DMS79 treated with DMSO at 0.1 percent for 48 hours (cell line): ENCODE data around the gene SEC31A.
"Not testable (repeated sequence)": the region's sequence is repeated elsewhere in the genome, so short reads cannot be mapped to it uniquely, and the experiment has no call there.

Experiments used
- DNase-seq: peaks from one replicate; lab custom pipeline; 2025; lab: John Stamatoyannopoulos, UW

SEC31A gene

GRCh38 chr4:82833060-82833459 is 57.9 kb downstream of the SEC31A start:
- not testable (repeated sequence) for DNase-seq

- DNase-seq, result no peak
Observed at GRCh38 chr4:82825425-82825824, 65.5 kb downstream of the SEC31A start.

- no peak for DNase-seq
Observed at GRCh38 chr4:82823062-82823461, 67.9 kb downstream of the SEC31A start.

- no peak for DNase-seq
Observed at GRCh38 chr4:82820689-82821088, 70.3 kb downstream of the SEC31A start.

GRCh38 chr4:82818664-82819662 is 72.0 kb downstream of the SEC31A start:
- no peak for DNase-seq

- DNase-seq, result not testable (repeated sequence)
Observed at GRCh38 chr4:82816874-82817273, 74.1 kb downstream of the SEC31A start.

- no peak for DNase-seq
Observed at GRCh38 chr4:82814034-82814433, 76.9 kb downstream of the SEC31A start.

- peak; percentile 58 for DNase-seq
Observed at GRCh38 chr4:82811838-82812341, 79.1 kb downstream of the SEC31A start.

GRCh38 chr4:82811392-82811791 is 79.6 kb downstream of the SEC31A start:
- DNase-seq, result no peak

GRCh38 chr4:82810176-82810575 is 80.8 kb downstream of the SEC31A start:
- no peak for DNase-seq

- DNase-seq, result no peak
Observed at GRCh38 chr4:82809619-82810018, 81.3 kb downstream of the SEC31A start.

- DNase-seq, result no peak
Observed at GRCh38 chr4:82803746-82804145, 87.2 kb downstream of the SEC31A start.

GRCh38 chr4:82802911-82803310 is 88.0 kb downstream of the SEC31A start:
- no peak for DNase-seq

GRCh38 chr4:82801910-82802521 is 88.9 kb downstream of the SEC31A start:
- no peak for DNase-seq

GRCh38 chr4:82799006-82799881 is 91.7 kb downstream of the SEC31A start:
- peak; percentile 86 for DNase-seq

- DNase-seq, result peak; percentile 78
Observed at GRCh38 chr4:82798168-82799005, 92.6 kb downstream of the SEC31A start, which contains the start of gene SCD5. TSS of gene SCD5 (minus strand) at chr4:82798796. CDS start at chr4:82798537, 259 bp downstream.

- DNase-seq, result no peak
Observed at GRCh38 chr4:82797405-82798111, 93.4 kb downstream of the SEC31A start.

- DNase-seq, result peak; percentile 70
Observed at GRCh38 chr4:82797040-82797404, 93.9 kb downstream of the SEC31A start.

GRCh38 chr4:82792912-82793649 is 97.9 kb downstream of the SEC31A start:
- no peak for DNase-seq

- no peak for DNase-seq
Observed at GRCh38 chr4:82791179-82791578, 99.8 kb downstream of the SEC31A start.
